Camera-type eye (tissue), 1 donor: ENCODE results near the gene TLE3. TPM values are rescaled to one million over a fixed set of nuclear protein-coding genes. Genes with fewer than 3 reads are reported as not detected.

Experiments
- total RNA-seq: library from RNA; depleted of rRNA; stranded (reverse); fragments of >200 nt; gene quantifications from one replicate; pipeline ENCODE4 v1.2.3, GENCODE V29; 2014

Gene TLE3
- total RNA-seq = 189 TPM

GRCh38 chr15:70097321-70098152 is at the start of gene TLE3:
Gene TLE3, minus strand, starts transcription at chr15:70097917. Its CDS starts 1,119 bp downstream, at chr15:70096798.

